ENCODE results near the gene ADCYAP1R1.

GRCh38 chr7:31006857-31007256, 45.3 kb upstream of the ADCYAP1R1 start:
- TF ChIP-seq, protein P1, sequence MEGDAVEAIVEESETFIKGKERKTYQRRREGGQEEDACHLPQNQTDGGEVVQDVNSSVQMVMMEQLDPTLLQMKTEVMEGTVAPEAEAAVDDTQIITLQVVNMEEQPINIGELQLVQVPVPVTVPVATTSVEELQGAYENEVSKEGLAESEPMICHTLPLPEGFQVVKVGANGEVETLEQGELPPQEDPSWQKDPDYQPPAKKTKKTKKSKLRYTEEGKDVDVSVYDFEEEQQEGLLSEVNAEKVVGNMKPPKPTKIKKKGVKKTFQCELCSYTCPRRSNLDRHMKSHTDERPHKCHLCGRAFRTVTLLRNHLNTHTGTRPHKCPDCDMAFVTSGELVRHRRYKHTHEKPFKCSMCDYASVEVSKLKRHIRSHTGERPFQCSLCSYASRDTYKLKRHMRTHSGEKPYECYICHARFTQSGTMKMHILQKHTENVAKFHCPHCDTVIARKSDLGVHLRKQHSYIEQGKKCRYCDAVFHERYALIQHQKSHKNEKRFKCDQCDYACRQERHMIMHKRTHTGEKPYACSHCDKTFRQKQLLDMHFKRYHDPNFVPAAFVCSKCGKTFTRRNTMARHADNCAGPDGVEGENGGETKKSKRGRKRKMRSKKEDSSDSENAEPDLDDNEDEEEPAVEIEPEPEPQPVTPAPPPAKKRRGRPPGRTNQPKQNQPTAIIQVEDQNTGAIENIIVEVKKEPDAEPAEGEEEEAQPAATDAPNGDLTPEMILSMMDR (IDR thresholded peaks at IDR 0.05) = no peak
- TF ChIP-seq POLR2A (IDR thresholded peaks at IDR 0.05) = no peak
